ENCODE data around the gene UBTF.

GRCh38 chr17:44241106-44241624, 21.7 kb upstream of the UBTF start:
- TF ChIP-seq CTCF (IDR thresholded peaks at IDR 0.05; ENCODE audit: extremely low read depth in 1 of 2, insufficient read depth in 1 of 2, low read depth in 1 of 2, low read length in 2 of 2) (no peak), POLR2A (IDR thresholded peaks at IDR 0.05; ENCODE audit: low read depth, low read length) (no peak), POLR2AphosphoS5 (IDR thresholded peaks at IDR 0.05; ENCODE audit: insufficient read depth, low read depth, low read length) (no peak), EZH2 (IDR thresholded peaks at IDR 0.05; ENCODE audit: borderline replicate concordance, low read depth, low read length, severe bottlenecking) (no peak), MYC (IDR thresholded peaks at IDR 0.05; ENCODE audit: low read depth, low read length) (no peak), MAX (IDR thresholded peaks at IDR 0.05; ENCODE audit: insufficient read depth, insufficient read length) (no peak)
